ENCODE measurements around the gene CD19. TPM values are rescaled to one million over a fixed set of nuclear protein-coding genes. Genes with fewer than 3 reads are reported as not detected.

The CD19 gene
- total RNA-seq, 4 donors from 2014 or later = 1.5 TPM; not detected in 3

- intact Hi-C loops (cut with DNase I; ENCODE audit: low total_unique reads) = no loop called here
These were observed 53.7 kb downstream of the CD19 start for GRCh38 chr16:28985211-28986041.

GRCh38 chr16:28986046-28986445, 54.3 kb downstream of the CD19 start:
- Histone ChIP-seq H3K4me3 (no peak overlapping the region), H3K27ac (no peak overlapping the region), H3K9me3 (peaks cover 0 to 6% of the 10 kb centered on the region in 2 donors), H3K27me3 (no peaks in the 10 kb centered on the region), H3K36me3 (no peaks in the 10 kb centered on the region), H3K4me1 (no peaks in the 10 kb centered on the region)
- no peak for TF ChIP-seq POLR2A (IDR thresholded peaks at IDR 0.05)
- TF ChIP-seq, protein P1, sequence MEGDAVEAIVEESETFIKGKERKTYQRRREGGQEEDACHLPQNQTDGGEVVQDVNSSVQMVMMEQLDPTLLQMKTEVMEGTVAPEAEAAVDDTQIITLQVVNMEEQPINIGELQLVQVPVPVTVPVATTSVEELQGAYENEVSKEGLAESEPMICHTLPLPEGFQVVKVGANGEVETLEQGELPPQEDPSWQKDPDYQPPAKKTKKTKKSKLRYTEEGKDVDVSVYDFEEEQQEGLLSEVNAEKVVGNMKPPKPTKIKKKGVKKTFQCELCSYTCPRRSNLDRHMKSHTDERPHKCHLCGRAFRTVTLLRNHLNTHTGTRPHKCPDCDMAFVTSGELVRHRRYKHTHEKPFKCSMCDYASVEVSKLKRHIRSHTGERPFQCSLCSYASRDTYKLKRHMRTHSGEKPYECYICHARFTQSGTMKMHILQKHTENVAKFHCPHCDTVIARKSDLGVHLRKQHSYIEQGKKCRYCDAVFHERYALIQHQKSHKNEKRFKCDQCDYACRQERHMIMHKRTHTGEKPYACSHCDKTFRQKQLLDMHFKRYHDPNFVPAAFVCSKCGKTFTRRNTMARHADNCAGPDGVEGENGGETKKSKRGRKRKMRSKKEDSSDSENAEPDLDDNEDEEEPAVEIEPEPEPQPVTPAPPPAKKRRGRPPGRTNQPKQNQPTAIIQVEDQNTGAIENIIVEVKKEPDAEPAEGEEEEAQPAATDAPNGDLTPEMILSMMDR (IDR thresholded peaks at IDR 0.05) = no peak
- intact Hi-C loops (cut with DNase I; ENCODE audit: low total_unique reads) = no loop called here
- DNase-seq = no peak

More at GRCh38 chr16:28985211-28986041, 53.7 kb downstream of the CD19 start:
- H3K27me3 ChIP-seq = no peaks in the 10 kb centered on the region
- H3K4me3 ChIP-seq = no peak overlapping the region
- peaks cover 0 to 6% of the 10 kb centered on the region in 2 donors for H3K9me3 ChIP-seq
- TF ChIP-seq POLR2A (IDR thresholded peaks at IDR 0.05) = no peak
- TF ChIP-seq, protein P1 (IDR thresholded peaks at IDR 0.05) = no peak
- H3K27ac ChIP-seq = no peak overlapping the region
- DNase-seq = no peak
- no peaks in the 10 kb centered on the region for H3K36me3 ChIP-seq
- no peaks in the 10 kb centered on the region for H3K4me1 ChIP-seq

- Histone ChIP-seq H3K27me3 (no peaks in the 10 kb centered on the region), H3K9me3 (peaks cover 0 to 6% of the 10 kb centered on the region in 2 donors), H3K4me3 (no peak overlapping the region), H3K4me1 (no peaks in the 10 kb centered on the region), H3K36me3 (no peaks in the 10 kb centered on the region), H3K27ac (no peak overlapping the region)
- TF ChIP-seq POLR2A (IDR thresholded peaks at IDR 0.05) = no peak
- TF ChIP-seq, protein P1 (IDR thresholded peaks at IDR 0.05) = no peak
- no peak for DNase-seq
- intact Hi-C loops (cut with DNase I; ENCODE audit: low total_unique reads) = no loop called here
These were observed 54.7 kb downstream of the CD19 start for GRCh38 chr16:28986492-28986891.

GRCh38 chr16:28987170-28987853, 55.5 kb downstream of the CD19 start:
- no peaks in the 10 kb centered on the region for H3K36me3 ChIP-seq
- TF ChIP-seq, protein P1 (IDR thresholded peaks at IDR 0.05) = no peak
- no peaks in the 10 kb centered on the region for H3K4me1 ChIP-seq

More at GRCh38 chr16:28987170-28987853, 55.5 kb downstream of the CD19 start:
- intact Hi-C loops (cut with DNase I; ENCODE audit: low total_unique reads) = no loop called here
- H3K27me3 ChIP-seq = no peaks in the 10 kb centered on the region
- DNase-seq = no peak
- H3K9me3 ChIP-seq = peaks cover 0 to 6% of the 10 kb centered on the region in 2 donors
- no peak overlapping the region for H3K4me3 ChIP-seq
- H3K27ac ChIP-seq = no peak overlapping the region

Other genes starting within 250 kb of the CD19 start
- gene EIF3C, start 220.5 kb upstream of the CD19 start, total RNA-seq = 100 to 1,000 TPM in 3 of 4 donors, 10 to 100 TPM in 1; 52.8 to 426 (median 286) TPM
- 1 to 10 TPM; 2.4 to 9.8 (median 6.7) TPM for gene NPIPB9, start 180.2 kb upstream of the CD19 start, total RNA-seq
- gene ATXN2L, start 109.0 kb upstream of the CD19 start, total RNA-seq = 100 to 1,000 TPM in 1 of 4 donors, 10 to 100 TPM in 2, 1 to 10 TPM in 1; 7.2 to 130 (median 35.0) TPM
- 10 to 100 TPM; 48.3 to 92.9 (median 61.6) TPM for gene TUFM, start 85.6 kb upstream of the CD19 start, total RNA-seq
- 10 to 100 TPM in 3 of 4 donors, 1 to 10 TPM in 1; 9.1 to 63.3 (median 21.4) TPM for gene SH2B1, start 68.1 kb upstream of the CD19 start, total RNA-seq
- gene ATP2A1, start 53.5 kb upstream of the CD19 start, total RNA-seq = 1 to 10 TPM in 1 of 4 donors, not detected in 3; 1.6 TPM
- gene RABEP2, start 6.7 kb upstream of the CD19 start, total RNA-seq = 10 to 100 TPM in 2 of 4 donors, 1 to 10 TPM in 2; 4.9 to 41.1 (median 9.3) TPM
- gene NFATC2IP, start 19.0 kb downstream of the CD19 start, total RNA-seq = 10 to 100 TPM; 10.3 to 40.8 (median 16.6) TPM
- gene SPNS1, start 42.8 kb downstream of the CD19 start, total RNA-seq = 10 to 100 TPM in 3 of 4 donors, 1 to 10 TPM in 1; 7.4 to 74.3 (median 25.3) TPM
- 10 to 100 TPM in 1 of 4 donors, 1 to 10 TPM in 2, under 1 TPM in 1; 0.97 to 12.6 (median 3.0) TPM for gene LAT, start 53.1 kb downstream of the CD19 start, total RNA-seq